Measurements from ENCODE around the gene MYLK4.

Gene MYLK4

DNA sequence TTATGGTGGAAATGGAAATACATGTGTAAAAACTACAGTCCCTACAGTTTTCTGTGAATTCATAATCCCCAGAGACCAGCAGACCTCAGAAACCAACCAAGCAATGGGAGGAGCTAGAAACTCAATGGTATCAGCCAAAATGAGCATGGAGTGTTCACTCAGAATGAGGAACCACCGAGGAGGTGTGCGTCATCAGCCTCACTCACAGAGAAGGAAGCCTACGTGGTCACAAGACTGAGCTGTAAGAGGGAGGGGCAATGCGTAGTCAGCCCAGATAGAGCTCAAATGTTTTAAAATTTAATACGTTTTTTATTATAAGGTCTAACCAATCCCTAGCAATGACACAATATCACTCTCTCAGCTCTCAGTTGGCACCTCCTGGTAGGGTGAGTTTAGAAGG, 17.4 kb downstream of the MYLK4 start:
- no peak for DNase-seq (ENCODE audit: low spot score)

DNA sequence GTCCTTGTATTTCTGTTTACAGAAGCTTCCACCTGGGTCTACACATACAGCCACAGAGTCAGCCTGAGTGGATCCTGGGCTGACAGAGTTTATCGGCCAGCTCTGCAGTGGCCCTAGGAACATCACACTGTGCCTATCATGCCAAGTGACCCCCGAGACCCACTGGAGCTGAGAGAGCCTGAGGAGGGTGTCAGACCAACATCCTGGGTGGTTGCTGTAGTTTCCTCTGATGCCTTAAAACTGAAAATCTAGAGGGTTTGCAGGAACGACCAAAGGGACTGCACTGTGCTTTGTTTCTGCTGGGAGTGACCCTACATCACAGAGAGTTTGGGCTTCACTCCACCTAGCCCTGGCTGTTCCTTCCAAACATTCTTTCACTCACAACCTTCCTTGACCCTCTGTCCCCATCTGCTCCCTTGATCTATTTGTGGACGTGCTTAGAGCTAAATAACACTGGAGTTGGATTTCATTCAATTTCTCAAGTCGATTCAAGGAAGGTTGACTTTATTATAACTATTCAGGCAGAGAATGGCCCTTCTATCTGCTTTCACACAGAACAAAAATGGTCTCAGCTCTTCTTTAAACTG, 18.1 kb downstream of the MYLK4 start:
- DNase-seq (ENCODE audit: low spot score), result no peak

DNA sequence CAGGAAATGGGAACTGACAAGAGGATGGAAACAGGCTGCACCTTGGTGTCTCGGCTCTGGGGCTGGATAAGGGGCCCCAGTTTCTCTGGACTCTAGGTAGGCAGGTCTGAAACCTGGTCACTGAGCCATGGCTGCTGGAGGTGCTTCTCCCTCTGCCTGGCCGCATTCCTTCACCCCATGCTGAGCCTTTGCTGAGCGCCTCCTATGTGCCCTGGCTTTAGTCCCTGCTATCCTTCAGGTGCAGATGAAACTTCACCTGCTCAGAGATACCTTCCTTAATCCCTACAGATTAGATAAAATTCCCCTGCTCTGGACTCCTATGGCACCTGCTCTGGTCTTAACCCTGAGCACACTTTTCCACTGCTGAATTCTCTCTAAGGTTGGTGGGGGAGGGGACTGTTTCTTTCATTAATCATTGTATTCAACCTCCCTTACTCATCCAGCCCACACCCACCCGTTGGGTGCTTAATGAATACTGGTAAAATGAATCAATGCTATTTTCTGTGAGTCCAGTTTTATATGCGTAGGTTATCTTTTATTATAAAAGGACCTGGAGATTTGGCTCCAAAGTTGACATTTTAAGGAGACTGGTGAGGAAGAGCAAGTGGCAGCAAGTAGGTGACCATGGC, 19.3 kb downstream of the MYLK4 start:
- DNase-seq (ENCODE audit: low spot score), result no peak

DNA sequence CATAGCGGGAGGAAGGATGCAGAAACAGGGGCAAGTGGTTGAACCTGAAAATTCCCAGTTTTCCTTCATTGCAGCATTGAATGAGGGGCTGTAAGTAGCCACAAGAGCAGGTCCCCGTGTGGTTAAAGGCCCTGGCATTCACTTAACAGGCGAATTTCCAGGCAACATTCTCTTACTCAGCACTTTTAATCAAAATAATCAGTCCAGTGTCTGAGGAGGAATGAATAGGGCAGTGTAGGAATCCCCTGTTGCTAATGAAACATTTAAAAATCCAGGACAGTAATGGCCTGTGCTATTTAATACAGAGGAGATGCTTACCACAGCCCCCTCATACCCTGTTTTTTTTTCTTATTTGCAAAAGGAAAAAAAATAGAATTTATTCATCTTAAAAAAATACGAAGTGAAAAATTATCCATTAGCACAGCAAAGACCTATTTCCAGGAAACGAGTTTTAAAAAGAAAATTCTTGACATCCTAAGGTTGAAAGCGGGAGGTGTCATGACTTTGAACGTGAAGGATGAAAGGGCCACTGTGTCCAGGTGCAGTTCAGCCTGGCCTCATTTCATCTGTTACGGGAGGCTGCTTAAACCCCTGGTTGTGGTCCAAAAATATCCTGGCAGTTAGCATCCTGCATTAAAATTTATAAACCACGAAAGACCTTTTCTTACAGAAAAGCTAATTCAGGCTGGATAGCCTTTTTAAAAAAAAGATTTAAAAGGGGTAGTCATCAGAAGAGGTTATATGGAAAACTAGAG, 20.2 kb downstream of the MYLK4 start:
- no peak for DNase-seq (ENCODE audit: low spot score)

DNA sequence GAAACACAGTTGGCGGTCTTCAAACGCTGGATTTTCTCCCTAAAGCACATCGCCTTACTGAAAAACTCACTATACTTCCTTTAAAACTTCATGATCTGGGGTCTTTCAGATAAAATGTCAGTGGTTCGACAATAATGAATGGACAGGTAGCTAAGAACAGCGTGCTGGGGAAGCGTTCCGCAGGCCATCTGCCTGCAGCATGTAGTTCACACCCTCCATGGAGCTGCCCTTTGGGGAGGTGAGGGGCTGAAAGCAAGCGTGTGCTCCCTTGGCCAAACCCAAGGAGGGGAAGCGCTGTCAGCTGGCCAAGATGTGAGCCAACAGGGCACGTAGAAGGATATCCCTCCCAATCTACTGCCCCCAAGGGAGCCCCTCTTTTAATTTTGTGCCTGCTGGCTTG, 20.8 kb downstream of the MYLK4 start:
- DNase-seq (ENCODE audit: low spot score), result no peak

DNA sequence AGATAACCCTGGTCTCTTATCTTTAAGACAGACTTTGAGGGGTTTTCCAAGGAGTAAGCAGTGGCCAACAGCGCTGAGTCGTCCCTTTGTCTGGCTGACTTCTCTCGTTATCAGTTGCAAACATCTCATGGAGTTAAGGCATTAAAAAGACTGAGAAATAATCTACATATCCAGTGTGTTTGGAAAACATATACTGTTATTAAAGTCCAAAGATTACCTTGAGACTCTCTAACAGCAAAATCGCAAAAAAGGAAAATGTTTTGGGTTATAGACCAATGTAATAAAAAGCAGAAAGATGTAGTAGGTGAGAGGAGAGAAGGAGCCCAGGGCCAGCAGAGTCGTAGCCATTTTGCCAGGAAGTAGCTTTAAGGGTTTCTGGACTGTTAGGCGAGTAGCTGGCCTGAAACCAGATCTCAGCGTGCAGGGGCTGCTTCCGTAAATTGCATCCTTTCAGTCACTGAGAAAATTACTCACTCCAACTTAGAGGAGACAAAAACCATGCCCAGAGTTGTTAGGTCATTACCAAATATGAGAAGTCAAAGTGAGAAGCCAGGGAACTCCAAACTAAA, 24.6 kb downstream of the MYLK4 start:
- DNase-seq (ENCODE audit: low spot score), result no peak

DNA sequence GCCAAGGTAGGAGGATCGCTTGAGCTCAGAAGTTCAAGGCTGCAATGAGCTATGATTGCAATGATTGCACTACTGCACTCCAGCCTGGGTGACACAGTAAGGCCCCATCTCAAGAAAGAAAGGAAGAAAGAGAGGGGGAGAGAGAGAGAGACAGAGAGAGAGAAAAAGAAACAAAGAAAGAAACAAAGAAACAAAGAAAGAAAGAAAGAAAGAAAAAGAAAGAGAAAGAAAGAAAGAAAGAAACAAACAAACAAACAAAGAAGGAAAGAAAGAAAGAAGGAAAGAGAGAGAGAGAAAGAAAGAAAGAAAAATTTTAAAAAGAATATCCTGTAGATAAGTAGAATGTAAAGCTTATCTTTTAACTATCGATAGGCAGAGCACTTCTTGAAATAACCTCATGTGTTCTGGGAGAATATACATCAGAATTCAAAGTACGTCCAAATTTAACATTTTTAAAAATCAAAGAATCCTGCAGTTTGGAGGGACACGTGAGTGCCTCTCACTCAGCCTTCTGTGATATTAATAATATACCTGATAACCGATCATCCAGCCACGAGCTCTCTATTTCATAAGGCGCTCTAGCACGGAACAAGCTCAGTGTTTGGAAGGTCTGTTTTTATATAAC, 25.2 kb downstream of the MYLK4 start:
- DNase-seq (ENCODE audit: low spot score), result no peak

DNA sequence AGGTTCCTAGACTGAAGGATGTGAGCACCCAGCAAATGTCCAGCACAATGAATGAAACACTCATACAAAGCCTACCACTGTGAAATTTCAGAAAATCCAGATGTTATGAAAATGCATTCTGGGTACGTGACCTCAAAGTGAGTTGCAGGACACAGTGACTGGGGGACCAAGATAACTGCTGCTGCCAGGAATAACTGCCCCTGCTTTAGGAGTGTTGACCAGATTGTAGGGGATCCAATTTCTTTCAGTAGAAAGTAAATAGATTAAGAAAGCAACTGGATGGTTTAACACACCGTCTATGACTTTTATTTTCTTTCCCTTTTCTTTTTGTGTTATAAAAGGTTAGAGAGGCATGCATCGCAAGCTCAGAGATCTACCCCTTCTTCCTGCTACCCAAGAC, 29.5 kb downstream of the MYLK4 start:
- no peak for DNase-seq (ENCODE audit: low spot score)

DNA sequence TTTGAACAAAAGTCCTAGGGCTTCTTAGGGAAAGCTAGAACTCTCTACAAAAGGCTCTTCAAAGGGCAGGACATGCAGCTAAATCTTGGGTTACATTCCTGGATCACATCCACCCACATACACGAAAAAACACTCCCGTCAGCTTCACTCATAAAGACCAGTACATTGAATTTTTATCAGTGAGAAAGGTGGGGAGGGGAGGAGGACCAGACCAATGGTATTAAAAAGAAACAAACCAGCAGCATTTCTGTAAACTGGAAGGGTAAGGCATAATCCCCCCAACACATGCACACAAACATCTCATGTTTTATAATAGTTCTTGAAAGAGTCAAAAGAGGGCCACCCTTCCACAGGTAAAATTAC, 31.6 kb downstream of the MYLK4 start:
- DNase-seq (ENCODE audit: low spot score), result no peak

DNA sequence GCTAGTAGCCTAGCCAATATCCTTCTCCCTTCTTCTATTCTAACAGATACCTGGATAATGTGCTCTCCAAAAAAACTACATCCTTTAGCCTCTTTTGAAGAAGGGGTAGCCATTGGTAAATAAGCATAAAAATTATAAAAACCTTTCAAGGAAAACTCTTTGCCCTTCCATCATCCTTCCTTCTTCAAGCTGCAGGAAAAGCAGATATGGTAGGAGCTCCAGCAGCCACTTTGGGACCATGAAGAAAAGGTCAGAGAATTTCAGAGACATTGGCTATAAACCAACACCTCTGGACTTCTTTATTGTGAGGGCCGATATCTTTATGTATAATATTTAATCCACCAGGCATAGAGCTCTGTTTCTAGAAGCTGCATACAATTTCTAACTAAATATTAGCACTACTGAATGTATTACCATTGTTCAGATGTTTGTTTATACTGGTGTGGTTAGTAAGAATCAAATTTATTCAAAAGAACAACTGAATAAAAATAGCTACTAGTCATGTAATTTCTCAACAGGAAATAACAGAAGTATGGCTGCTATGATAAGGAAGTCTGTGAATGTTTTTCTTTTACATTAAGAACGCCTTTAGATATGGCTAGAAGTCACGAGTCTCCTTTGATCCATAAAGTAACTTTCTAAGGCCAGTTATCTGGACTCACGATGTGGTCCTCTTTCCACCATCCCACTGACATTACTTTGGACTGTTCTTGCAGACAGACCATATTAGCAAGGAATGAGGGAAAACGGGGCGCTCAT, 32.2 kb downstream of the MYLK4 start:
- DNase-seq (ENCODE audit: low spot score), result no peak

DNA sequence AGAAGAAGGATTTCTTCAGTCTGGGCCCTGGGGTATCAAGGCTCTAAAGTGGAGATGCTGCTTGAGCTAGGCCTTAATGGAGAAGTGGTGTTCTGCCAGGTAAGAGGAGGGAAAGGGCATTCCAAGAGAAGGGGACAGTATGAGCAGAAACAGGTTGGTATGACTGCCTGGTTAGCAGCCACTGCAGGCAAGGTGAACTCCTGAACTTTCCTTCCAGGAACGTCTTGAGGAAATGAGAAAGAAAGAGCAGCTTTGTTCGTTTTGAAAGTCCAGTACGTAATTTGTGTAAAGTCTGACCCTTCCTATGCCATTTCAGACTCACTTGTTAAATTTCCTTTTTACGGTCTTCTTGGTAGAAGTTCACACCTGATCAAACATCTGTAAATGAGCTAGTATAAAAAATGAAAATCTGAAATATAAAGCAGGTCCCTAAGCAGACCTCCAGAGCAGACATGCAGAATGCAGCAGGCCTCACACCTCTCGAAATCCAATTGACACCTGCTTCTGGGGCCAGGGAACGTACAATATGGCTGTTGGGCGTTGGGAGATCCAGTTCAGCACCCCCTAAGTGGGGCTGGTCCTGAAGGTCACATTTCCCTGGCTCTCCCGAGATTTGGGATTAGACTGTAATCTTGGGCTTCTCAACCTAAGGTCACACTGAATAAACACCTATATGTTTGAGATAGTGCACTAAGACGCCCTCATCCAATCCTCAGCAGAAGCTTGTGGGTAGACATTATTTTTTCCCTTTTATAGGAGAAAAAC, 33.6 kb downstream of the MYLK4 start:
- no peak for DNase-seq (ENCODE audit: low spot score)

DNA sequence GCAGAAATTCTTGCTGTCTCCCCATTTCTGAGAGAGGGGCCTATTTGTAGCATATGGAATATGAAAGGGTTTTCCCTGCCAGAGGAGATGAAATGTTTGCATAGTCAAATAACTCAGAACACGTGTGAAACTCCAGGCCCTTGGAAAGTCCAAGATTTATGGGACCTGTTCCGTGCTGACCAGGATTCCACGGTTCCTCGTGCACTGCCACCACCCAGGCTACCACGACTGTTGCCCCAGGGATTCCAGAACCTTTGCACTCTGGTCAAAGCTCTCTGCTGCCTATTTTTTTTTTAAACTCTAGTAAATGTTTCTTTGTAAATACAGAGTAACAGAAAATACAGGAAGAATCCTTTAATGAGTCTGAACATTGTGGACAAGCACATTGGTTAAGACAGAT, 35.0 kb downstream of the MYLK4 start:
- no peak for DNase-seq (ENCODE audit: low spot score)

DNA sequence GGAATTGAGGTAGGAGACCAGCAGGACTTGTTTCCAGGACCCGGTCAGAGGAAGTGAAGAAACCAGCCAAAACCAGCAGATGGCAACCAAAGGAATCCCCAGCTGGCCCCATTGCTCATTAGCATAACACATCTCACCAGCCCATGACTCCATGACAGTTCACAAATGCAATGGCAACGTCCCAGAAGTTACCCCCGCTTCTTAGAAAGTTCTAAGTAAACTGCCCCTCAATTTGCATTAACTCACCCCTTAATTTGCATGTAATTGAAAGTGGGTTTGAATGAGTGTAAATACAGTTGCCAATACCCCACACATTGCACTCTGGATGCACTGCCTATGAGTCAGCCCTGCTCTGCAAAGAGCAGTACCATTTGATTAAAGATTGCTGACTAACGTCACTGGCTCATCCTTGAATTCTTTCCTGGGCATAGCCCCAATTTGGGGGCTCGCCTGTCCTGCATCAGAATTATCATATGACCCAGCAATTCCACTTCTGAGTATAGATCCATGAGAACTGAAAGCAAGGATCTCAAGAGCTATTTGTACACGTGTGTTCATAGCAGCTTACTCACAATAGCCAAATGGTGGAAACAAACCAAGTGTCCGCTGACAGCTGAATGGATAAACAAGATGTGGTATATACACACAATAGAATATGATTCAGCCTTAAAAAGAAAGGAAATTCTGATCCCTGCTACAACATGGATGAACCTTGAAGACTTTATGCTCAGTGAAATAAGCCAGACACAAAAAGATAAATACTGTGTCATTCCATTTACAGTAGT, 36.4 kb downstream of the MYLK4 start:
- DNase-seq (ENCODE audit: low spot score), result peak; percentile 69

DNA sequence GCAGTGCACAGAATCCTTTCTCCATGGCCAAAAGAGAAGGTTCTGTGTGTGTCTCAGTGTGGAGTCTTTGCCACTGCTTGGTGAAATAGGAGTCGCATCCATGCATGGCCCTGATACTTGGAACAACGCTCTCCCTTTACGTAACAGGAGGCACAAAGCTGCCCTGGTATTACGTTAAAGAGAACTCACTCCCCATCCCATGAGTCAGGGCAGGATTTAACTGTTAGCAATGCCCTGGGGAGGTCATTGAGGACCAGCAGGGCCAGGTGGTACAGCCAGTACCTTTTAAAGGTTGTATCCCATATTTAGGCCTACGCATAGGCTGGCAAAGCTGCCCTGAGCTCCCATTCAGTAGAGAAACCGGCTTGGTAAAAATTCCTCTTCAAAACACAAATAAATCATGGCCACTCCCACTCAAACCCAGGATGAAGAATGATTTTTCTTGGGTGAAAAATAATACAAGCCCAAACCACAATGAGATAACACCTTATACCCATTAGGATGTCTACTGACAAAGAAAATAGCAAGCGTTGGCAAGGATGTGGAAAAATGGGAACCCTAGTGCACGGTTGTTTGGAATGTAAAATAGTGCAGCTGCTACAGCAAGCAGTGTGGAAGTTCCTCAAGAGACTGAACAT, 37.1 kb downstream of the MYLK4 start:
- no peak for DNase-seq (ENCODE audit: low spot score)

DNA sequence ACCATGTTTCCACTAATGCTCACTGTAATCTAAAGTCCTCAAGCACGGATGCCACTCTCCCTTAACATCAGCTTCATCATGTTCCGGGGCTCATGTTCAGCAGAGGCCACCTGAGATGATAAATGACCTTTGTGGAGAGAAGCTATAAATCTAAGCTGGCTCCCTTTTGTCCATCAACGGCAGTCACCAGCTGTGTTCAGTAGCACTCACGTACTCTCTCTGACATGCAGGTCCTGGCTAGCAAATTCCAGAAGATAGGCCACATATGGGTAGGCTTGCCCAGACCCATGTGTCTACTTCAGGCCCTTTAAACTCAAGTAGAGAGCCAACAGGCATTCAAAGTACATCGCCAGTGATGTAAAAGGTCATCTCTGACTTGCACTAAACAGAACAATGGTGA, 38.6 kb downstream of the MYLK4 start:
- no peak for DNase-seq (ENCODE audit: low spot score)

DNA sequence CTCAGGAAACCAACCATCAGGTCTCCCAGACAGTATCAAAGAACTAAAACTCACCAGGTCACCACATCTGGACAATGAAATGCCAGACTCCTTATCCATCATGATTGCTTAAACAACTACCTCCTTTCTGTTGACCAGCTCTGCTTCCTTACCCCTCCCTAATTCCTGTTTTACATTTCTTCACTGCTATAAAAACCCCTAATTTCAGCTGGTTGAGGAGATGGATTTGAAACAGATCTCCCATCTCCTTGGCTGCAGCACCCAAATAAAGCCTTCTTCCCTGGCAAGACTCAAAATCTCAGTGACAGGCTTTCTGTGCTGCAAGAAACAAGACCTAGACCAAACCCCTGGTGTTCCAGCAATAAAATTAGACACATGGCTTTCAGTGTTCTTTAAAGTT, 40.3 kb downstream of the MYLK4 start:
- no peak for DNase-seq (ENCODE audit: low spot score)

DNA sequence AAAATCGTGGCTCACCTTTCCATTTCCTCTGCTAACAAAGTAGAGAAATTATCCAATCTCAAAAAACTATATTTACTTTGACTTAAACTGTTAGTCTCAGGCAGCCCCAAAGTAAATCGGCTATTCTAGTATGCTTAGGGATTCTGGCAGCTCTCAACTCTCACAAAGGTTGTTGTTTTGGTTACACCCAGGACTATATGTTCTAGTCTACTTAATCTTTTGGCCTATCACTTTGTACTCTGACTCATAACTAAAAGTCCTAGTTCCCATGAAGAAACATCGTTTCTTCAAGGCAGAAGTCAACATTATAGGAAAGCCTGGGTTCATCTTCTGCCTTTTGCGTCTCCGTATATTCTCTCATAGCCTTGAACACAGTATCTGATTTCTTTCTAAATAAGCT, 42.3 kb downstream of the MYLK4 start:
- DNase-seq (ENCODE audit: low spot score), result no peak

DNA sequence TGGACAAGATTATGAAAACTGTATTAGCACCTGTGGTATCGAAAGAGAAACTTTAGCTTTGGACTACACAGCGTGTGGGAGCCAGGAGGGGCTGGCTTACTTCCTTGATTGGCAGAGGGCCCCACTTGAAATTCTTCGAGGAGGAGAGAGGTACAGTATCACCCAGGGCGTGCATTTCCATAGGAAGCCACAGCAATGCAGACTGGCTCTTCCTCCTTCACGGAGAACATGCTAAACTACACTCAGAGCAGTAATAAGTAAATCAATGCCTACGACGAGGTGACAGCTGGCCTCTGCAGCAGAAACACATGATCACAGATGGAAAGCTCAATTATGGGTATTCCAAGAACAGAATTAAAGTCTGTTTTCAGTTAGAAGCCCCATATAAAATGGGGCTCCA, 44.2 kb downstream of the MYLK4 start:
- DNase-seq (ENCODE audit: low spot score), result no peak

DNA sequence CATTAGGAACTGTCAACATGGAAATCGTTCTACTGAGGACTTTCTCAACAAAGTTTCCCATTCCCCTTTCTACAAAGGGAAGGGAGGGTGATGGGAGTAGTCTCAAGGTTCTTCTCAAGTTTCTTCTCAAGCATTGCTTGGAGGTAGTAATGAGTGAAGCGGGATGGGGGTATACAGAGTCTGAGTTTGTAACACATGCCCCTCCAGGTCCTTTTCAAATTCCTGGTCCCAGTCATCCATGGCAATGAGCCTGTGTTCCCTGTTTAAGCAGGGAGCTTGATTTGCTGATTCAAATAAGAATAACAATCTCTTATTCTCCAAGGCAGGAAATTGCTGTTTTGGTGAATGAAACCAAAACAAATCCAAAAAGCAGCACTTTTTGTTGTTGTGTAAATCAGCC, 45.5 kb downstream of the MYLK4 start:
- DNase-seq (ENCODE audit: low spot score), result no peak

DNA sequence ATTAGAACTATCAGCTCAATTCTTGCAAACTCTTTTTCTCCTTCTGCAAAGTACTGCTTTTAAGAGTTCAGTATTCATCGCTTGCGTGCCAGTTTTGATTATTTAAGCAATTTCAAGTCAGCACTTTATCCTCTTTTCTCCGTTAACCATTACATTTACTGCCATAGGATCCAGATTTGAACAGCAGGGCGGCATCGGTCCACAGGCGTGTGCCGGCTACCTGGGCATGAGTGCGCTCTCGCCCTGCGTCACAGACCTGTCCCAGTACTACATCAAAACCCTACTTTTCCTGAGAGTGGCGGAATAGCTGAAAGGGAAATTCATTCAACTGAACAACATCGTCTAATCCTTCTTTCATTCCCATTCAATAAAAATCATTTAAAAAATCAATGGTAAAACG, 53.4 kb downstream of the MYLK4 start:
- DNase-seq (ENCODE audit: low spot score), result no peak

Measured in GM03348 (cell line).